ENCODE measurements around the gene CBX5.
"Not testable (repeated sequence)": the region's sequence is repeated elsewhere in the genome, so short reads cannot be mapped to it uniquely, and the experiment has no call there.

DNA sequence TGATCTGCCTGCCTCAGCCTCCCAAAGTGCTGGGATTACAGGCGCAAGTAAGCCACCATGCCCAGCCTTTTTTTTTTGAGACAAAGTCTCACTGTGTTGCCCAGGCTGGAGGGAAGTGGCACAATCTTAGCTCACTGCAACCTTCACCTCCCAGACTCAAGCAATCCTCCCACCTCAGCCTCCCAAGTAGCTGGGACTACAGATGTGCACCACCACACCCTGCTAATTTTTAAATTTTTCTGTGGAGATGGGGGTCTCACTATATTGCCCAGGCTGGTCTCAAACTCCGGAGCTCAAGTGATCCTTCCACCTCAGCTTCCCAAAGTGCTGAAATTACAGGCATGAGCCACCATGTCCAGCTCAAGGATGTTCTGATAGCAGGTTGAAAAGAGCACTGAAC lies 85.3 kb downstream of the CBX5 start:
- TF ChIP-seq, protein P1, sequence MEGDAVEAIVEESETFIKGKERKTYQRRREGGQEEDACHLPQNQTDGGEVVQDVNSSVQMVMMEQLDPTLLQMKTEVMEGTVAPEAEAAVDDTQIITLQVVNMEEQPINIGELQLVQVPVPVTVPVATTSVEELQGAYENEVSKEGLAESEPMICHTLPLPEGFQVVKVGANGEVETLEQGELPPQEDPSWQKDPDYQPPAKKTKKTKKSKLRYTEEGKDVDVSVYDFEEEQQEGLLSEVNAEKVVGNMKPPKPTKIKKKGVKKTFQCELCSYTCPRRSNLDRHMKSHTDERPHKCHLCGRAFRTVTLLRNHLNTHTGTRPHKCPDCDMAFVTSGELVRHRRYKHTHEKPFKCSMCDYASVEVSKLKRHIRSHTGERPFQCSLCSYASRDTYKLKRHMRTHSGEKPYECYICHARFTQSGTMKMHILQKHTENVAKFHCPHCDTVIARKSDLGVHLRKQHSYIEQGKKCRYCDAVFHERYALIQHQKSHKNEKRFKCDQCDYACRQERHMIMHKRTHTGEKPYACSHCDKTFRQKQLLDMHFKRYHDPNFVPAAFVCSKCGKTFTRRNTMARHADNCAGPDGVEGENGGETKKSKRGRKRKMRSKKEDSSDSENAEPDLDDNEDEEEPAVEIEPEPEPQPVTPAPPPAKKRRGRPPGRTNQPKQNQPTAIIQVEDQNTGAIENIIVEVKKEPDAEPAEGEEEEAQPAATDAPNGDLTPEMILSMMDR (IDR thresholded peaks at IDR 0.05): not testable (repeated sequence)
- not testable (repeated sequence) for TF ChIP-seq POLR2A, EP300 (IDR thresholded peaks at IDR 0.05)

Measured in sigmoid colon (tissue), 4 donors.